HG02981 (cell line): ENCODE data around the gene TSSK2.

Source experiments
- ATAC-seq: cut with Tn5 transposase; IDR thresholded peaks from one replicate; pipeline ENCODE4 v1.9.1; 2021; ENCODE audit warnings: mild to moderate bottlenecking, moderate library complexity; ENCODE audit not compliant: unreplicated experiment

Gene TSSK2

GRCh38 chr22:19167106-19167869 is 36.2 kb downstream of the TSSK2 start:
- ATAC-seq: no peak

- no peak for ATAC-seq
These were observed 37.2 kb downstream of the TSSK2 start for GRCh38 chr22:19168088-19168890.

GRCh38 chr22:19169002-19169946 is 38.2 kb downstream of the TSSK2 start:
- no peak for ATAC-seq

GRCh38 chr22:19169947-19170318 is 38.8 kb downstream of the TSSK2 start:
- ATAC-seq: no peak

GRCh38 chr22:19172213-19173046 is 41.3 kb downstream of the TSSK2 start:
- ATAC-seq: peak; percentile 3

- ATAC-seq: no peak
These were observed 42.2 kb downstream of the TSSK2 start for GRCh38 chr22:19173047-19174035.

- no peak for ATAC-seq
These were observed 43.3 kb downstream of the TSSK2 start for GRCh38 chr22:19174106-19175025.

- no peak for ATAC-seq
These were observed 44.0 kb downstream of the TSSK2 start for GRCh38 chr22:19175026-19175601.

- no peak for ATAC-seq
These were observed 44.6 kb downstream of the TSSK2 start for GRCh38 chr22:19175602-19176174.

- no peak for ATAC-seq
These were observed 45.1 kb downstream of the TSSK2 start for GRCh38 chr22:19176175-19176643.

- ATAC-seq: no peak
These were observed 45.6 kb downstream of the TSSK2 start for GRCh38 chr22:19176732-19177131.

GRCh38 chr22:19177164-19178064 is 46.3 kb downstream of the TSSK2 start:
- no peak for ATAC-seq

GRCh38 chr22:19178065-19178656 is 47.1 kb downstream of the TSSK2 start:
- peak; percentile 32 for ATAC-seq

- peak; percentile 50 for ATAC-seq
These were observed 47.8 kb downstream of the TSSK2 start, which contains the start of gene SLC25A1 for GRCh38 chr22:19178657-19179496. Gene SLC25A1 (minus strand): TSS chr22:19178736. CDS start chr22:19178673, 63 bp downstream.
